Fibroblast of gingiva (primary cell): Measurements from ENCODE around the gene C6orf132.

ENCODE experiments used
- DNase-seq: peaks from one replicate; pipeline ENCODE4 v3.0.0-alpha.2; 2011; ENCODE audit warnings: low read depth

Gene C6orf132

DNA sequence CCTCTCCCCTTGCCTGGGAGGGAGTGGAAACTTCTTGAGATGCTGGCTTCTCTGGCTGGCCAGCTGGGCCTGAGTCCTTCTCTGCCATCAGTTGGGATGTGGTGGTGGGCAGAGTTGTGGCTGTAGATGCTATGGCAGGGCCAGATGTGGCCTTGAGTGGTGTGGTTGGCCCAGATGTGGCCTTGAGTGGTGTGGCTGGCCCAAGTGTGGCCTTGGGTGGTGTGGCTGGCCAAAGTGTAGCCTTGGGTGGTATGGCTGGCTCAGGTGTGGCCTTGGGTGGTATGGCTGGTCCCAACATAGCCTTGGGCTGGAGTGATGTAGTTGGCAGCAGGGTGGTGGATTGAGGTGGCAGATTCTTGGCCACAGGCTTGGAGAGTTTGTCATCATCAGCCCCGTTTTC lies 36.7 kb downstream of the C6orf132 start:
- no peak for DNase-seq

DNA sequence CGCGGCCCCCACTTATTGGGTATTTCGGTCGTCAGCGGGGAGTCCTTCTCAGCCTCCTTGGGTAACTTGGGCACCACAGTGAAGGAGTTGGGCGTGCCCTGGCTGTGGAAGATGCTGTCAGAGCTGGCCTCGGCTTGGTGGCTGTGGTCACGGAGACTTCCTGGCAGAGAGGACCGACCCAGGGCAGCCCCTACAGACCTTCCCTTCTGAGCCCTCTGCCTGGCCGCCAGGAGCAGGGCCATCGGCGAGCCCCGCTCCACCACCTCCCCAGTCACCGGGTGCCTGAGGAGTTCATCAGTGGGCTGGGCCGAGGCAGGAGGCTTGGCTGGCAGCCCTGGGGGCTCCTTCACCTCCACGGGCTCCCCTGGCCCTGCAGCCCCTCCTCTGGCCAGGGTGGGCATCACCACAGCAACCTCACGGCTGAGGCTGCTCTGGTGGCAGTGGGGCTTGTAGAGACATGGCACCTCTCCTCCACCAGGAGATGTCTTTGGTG lies 37.2 kb downstream of the C6orf132 start:
- DNase-seq: no peak

DNA sequence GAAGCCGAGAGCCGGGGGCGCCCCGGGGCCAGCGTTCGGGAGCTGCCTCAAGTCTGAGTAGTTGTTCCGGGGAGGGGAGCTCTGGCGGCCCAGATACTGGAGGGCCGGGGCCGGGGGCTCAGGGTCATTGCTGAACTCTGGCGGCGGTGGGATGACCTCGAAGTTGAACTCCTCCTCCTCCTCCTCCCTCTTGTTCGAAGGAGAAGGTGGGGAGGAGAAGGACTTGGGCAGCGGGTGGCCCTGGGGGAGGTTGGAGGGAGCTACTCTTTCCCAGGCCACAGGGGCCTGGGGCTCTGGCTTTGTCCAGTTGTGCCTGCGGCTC lies 37.7 kb downstream of the C6orf132 start:
- DNase-seq: no peak

DNA sequence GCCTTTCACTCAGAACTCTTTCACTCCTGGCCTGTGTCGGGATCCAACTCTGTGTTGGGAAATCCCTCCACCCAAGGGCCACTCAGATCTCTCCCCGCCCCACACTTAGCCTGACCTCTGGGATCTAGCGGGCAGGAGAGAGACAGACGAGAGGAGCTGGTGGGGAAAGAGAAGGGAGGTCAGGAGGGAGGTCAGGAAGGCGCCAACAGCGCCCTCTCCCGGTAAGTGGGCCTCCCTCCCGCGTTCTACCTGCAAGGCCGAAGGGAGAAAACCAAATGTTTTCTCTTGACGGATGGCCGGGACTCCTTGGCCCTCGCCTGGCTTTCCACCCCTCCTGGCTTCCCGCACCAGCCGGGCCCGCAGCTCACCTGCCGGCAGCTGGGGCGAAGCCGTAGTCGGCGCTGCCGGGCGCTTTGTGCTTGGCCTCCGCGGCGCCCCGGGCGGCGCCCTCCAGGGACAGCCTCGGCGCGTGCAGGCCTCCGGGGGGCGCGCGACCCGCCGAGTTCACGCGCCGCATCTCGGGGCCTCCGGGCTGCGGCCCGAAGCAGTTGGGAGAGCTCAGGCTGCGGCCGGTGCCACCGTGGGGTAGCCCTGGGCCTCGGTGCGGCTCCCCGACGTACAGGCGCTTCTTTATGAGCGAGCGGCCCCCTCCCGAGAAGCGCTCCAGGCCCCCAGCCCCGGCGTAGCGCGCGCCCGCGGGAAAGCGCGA lies 38.2 kb downstream of the C6orf132 start:
- peak; percentile 27 for DNase-seq

DNA sequence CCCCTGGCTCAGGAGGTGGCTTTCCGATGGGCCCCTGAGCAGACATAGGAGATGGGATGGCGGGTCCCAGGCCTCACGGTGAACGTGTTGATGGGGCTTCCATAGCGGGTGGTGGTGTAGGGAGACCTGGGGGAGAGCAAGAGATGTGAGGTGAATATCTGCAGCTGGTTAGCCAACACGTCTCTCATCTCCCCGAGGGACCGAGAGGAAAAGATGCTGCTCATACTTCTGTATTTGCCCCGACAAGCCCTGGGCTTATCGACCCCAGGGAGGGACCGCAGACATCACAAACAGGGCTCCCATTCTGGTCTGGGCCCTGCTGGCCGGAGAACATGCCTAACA lies 38.7 kb downstream of the C6orf132 start:
- DNase-seq: no peak

DNA sequence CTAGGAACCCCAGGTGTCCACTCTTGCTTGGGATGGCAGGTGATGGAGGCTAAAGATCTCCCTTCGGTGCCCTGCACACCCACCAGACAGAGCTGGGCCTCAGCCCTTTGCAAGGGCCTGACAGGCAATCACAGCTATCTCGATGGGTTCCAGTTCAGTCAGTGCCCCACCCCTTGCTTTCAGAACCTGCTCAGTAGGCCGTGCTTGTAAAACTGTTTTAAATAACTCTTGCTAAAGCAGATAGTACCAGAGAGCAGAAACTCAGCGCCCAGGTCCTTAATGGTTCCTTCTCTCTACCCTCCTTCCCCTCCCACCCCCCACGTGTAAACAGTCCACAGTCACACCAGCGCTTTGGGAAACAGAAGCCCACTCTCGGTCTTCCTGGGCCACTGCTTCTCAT lies 39.2 kb downstream of the C6orf132 start:
- DNase-seq: no peak

DNA sequence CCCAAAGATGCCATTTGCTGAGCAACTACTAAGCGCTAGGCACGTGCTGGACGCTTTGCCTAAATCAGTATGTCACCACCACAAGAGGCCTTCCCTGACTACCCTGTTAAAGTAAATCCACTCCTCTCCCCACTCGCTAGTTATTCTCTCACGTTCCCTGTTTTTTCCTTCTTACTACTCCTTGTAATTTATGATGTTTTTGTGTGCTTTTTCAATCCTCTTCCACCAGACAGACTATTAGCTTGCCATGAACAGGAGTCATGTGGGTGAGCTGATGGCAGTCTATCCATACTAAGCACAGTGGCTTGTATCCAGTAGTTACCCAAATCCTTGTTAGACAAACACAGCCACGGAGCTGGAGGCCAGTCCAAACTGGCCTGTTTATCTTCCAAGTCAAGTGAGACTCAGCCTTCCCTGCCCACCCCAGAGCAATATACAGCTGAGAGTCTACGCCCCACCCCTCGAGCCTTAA lies 41.2 kb downstream of the C6orf132 start:
- no peak for DNase-seq

DNA sequence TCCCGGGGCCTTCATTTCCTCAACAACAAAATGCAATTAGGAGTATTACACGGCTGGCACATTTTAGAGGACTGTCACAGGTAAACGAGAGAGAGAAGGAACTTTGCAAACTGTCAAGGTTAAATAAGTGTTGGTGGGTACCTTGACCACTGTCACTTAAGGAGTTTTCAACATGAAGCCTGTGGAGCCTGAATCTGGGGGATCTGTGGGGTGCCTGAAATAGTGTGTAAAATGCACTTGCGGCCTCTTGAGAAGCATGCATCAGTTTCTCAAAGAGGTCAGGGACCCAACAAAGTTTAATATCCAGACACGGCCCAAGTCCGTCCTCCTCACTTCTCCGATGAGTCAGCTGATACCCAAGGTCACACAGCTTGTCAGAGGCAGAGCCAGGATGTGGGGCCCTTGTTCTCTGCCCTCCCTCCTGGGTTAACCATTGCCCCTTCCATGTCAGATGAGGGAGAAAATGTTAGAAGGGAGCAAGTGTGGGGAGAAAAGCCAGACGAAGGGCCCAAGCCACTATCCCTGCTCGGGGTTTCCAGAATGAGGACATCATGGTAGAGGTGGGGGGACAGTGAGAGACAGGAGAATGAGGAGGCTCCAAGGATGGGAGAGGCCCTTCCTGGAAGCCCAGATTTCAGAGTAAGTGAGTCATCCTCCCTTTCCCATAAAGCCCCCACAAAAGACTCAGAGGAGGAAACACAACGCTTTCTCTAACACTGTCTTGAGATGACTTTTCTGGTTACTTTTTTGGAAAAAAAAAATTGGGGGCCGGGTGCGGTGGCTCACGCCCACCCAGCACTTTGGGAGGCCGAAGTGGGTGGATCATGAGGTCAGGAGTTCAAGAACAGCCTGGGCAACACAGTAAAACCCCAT lies 42.2 kb downstream of the C6orf132 start:
- DNase-seq: no peak

DNA sequence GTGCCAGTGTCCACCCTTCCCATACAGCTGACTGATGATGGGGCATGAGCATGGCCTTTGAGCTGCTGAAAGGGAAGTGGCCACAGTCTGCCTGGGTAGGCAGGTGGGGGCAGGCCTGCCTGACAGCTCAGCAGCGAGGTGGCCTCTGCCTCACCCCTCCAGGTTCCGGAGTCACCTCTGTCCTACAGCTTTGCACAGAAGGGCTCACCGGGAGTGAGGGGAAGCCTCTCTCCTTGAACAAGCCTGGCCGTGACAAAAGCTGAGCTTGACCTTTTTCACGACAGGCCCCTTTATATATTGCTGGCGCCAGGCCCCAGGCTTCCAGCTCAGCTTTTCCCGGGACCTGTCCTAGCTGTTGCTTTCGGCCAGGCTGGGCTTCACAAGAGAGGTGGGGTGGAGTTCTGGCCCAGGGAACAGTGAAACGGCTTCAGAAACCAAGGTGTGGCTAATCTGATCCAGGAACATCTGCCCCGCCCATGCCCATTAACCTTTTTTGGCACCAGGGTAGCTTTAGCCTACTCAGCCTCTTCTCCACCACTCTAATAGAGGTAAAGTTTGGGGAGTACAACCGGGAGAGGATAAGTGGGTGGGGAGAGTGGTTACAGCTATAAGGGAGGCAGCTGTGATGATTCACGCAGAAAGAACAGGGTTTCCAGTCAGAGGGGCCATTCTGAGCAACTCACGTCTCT lies 42.9 kb downstream of the C6orf132 start:
- no peak for DNase-seq

DNA sequence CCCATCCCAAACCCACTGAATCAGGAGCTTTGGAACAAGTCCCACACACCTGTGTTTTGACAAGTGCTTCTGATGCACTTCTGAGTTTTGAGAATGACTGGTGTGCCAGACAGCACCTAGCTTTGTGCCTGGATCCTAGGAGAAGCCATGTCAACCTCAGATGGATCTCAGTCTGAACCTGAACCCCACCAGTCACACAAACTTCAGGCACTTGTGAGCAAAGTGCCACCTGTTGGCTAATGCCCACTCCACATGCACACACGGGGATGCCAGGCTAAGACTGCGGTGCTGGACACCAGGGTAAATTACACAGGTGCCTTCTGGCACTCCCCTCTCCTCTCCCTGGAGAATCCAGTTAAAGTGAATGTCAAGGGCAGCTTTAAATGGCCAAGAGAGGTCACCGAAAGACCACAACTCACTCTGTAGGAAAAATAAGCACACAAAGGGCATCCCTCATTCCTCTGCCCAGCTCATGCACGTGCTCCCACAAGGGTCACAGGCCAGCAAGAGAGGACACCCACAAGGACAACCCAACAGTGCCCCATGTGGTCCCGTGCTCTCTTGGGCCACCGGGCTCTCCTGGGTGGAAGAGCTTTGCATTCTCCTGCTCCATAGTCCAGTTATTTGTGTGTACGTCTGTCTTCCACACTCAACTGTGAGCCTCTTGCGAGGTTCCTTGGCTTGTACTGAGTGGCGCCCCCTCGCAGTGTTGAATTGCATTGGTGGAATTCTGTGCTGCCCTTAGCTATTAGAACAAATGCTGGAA lies 46.5 kb downstream of the C6orf132 start:
- no peak for DNase-seq

DNA sequence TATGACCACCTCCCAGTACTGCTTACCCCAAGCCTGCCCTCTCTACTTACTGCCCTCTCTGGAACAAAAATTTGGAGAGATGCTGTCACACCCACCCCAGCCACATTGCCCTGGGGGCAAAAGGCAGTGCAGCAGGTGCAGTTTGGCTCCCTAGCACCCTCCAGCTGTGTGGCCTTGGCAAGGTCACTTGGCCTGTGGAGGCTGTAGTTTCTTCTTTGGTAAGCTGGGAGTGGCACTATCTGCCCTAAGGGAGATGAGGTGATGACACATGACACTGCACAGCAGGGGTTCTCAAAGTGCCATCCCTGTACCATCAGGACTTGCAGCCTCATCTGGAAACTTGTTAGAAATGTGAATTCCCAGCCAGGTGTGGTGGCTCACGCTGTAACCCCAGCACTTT lies 47.3 kb downstream of the C6orf132 start:
- DNase-seq: no peak

DNA sequence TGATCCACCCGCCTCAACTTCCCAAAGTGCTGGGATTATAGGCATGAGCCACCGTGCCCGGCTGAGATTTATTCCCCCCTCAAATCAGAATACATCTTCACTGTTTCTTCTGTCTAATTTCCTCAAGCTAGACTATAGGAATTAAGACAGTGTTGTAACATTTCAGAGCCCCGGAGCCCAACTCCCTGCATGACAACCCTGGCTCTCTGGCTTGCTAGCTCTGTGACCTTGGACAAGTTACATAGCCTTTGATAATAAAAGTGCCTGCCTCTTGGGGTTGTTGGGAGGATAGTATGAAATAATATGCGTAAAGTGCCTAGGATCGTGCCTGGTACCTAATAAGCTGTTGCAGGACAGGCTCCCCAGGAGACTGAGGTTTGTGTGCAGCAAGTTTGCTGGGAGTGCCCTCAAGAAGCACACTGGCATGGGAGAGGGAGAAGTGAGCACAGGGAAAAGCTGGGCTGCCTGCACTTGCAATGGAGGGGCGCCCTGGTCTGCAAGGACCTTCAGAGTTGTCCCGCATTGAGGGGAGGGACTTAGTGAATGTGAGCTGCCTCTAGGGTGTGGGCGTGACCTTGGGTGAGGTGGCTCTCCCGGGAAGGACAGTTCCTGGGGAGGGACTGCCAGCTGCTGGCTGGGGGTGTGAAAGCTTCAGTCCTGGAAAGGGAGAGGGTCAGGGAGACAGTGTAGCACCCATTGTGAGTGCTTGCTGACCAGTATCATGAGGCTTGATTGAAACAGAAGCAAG lies 48.7 kb downstream of the C6orf132 start:
- no peak for DNase-seq

DNA sequence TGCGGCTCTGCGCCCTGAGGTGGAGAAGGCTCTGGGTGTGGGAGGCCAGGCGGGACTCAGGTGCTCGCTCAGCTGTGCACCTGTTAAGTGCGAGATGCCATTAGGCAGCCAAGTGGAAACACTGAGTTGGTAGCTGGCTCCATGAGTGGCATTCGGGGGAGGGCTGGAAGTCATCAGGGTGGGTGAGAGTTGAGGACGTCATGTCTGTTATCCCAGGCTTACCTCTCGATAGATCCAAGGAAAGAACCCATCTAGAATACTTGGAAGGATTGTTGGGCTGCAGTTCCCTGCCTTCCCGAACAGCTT lies 50.7 kb downstream of the C6orf132 start:
- no peak for DNase-seq

DNA sequence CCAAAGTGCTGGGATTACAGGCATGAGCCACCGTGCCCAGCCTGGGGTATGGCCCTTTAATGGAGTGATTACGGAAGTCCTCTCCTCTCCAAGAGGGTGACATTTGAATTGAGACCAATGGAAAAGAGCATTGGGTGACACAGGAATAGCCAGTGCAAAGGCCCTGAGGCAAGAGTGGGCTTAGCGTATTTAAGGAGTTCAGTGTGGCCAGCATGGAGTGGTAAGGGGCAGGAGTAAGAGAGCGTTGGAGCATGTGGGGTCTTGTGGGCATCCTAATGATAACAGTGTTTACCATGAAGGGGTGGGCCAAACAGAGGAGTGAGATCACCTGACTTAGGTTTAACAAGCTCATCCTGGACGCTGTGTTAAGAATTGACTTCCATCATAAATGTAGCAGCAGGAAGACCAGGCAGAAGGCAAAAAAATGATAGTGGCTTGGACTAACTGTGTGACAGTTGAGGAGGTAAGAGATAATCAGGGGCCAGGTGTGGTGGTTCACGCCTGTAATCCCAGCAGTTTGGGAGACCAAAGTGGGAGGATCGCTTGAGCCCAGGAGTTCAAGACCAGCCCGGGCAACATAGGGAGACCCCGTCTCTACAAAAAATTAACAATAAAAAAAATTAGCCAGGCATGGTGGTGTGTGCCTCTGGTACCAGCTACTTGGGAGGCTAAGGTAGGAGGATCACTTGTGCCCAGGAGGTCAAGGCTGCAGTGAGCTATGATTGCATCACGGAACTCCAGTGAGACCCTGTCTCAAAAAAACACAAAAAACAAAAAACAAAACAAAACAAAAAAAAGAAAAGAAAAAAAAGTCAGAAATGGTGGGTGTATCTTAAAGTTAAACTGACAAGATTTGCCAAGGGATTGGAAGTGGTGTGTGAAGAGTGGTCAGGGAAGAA lies 51.4 kb downstream of the C6orf132 start:
- no peak for DNase-seq

DNA sequence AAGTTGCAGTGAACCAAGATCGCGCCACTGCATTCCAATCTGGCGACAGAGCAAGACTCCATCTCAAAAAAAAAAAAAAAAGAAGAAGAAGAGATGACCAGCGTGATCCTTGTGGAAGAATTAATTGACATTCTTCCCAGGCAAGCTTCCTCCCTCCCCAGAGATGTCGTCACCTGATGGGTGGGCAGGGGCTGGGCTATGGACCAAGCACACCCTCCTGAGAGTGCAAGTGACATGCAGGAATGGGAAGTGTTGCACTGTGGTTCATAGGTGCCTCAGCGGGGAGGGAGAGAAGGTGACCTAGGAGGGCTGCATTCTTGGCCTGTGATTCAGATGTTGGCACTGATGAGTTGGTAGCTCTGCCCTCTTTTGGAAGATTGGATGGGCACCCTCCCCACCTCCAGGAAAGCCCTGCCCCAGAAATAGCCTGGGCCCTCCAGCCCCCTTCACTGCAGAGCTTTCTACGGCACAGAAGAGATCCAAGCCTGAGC lies 54.3 kb downstream of the C6orf132 start:
- no peak for DNase-seq

DNA sequence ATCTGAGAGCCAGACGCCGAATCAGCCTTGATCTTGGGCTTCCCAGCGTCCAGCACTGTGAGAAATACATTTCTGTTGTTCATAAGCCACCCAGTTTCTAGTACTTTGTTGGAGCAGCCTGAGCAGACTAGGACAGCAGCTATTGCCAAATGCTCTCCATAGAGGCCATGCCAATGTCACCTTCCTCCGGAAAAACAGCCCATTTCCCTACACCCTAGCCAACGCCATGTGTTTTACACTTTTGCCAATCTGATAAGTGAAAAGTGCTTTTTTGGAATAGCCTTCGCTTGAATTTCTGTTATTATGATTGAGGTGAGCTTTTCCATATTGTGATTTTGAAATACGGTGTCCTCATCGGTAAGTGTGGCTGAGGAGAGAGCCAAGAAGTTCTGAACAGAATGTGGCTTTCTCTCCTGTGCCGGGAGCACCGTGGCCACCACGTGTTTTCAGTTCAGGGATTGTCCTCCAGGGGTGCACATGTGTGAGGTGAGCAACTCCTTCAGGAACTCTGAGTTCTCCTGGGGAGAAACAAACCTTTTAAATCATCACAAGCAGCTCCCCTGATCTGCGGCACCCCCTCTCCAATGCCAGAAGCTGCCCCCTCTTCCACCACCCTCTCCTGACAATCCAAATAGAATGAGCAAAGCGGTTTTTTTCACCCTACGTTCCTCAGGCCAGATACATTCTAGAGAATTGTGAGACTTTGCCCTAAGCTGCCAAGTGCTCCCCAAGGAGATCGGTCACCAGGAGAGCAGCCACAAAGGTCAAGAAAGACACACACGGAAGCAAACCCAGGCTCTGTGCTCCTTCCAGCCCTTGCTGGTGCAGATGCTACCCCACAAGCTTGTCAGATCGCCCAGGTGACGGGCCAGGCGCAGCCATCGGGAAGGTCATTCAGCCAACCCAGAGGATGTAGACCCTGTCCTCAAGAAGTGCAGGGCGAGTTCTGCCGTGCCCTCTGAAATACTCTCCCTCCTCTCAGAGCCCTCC lies 56.1 kb downstream of the C6orf132 start:
- DNase-seq: no peak

DNA sequence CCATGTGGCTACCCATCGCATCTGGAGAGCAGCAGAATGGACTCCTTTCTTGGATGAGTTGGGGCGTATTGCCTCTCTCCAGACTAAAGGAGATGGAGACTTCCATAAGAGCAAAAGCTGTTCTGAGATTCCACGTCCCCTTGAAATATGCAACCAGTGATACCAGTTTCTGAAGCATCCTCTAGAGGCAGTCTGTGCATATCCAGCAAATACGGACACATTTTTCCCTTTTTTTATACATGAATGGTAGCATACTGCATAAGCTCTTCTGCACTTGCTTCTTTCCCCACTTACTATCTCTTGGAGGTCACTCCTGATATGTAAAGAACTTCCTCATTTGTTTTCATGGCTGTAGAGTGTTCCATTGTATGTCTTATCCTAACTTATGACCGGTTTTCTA lies 57.5 kb downstream of the C6orf132 start:
- DNase-seq: no peak

DNA sequence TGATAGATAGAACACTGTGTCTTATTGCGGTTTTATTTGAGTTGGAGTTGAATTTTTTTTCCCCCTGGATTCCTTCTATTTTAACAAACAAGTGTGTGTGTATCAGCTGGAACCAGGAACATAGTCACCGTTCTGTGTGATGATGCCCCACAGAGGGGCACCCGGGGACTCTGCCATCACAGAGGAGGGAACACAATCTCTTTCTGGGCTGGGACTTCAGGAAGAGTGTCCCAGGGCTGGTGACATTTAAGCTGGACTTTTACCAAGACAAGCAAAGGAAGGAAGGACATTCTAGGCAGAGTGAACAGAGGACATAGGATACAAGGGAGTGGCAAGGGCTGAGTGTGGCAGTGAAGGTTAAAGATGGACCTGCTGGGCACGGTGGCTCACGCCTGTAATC lies 58.9 kb downstream of the C6orf132 start:
- DNase-seq: no peak

DNA sequence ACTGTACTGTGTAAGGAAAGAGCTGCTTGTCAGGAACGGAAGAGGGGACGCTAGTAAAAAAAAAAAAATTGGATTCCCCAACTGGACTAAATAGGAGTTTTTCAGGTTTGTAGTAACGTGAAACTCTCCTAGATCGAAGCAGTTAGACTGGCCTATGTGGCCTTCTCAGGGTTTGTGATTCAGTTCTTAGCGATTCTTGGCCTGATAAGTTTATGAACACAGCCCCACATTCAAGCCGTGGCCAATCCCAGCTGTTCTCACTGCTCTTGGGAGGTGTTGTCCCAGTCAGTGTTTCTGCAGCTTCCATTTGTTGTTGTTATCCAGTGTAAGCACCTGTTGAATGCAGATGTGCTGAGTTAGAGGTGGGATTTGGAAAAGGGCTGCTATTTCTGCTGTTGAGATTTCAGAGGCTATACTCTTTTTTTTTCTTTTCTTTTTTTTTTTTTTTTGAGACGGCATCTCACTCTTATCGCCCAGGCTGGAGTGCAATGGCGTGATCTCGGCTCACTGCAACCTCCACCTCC lies 62.4 kb downstream of the C6orf132 start:
- DNase-seq: no peak
